ENCODE data around the gene MOV10L1. TPM values are rescaled to one million over a fixed set of nuclear protein-coding genes. Genes with fewer than 3 reads are reported as not detected.
"Not testable (repeated sequence)": the region's sequence is repeated elsewhere in the genome, so short reads cannot be mapped to it uniquely, and the experiment has no call there.

Gene MOV10L1
- total RNA-seq, 1 experiment from 2014 or later, result not detected

- Histone ChIP-seq H3K4me1 (no peaks in the 10 kb centered on the region), H3K4me3 (no peak overlapping the region), H3K27me3 (peaks cover 16% of the 10 kb centered on the region; the same call in 1 of the 2 replicates), H3K27ac (no peak overlapping the region), H3K9me3 (replicated peaks) (no peaks in the 10 kb centered on the region), H3K36me3 (no peaks in the 10 kb centered on the region)
- DNase-seq, result no peak
Observed at GRCh38 chr22:50153756-50154140, 63.9 kb downstream of the MOV10L1 start.

GRCh38 chr22:50157709-50158375 lies 68.0 kb downstream of the MOV10L1 start:
- no peaks in the 10 kb centered on the region for H3K4me1 ChIP-seq
- no peak overlapping the region for H3K4me3 ChIP-seq
- no peak for DNase-seq
- H3K27ac ChIP-seq, result no peak overlapping the region
- H3K27me3 ChIP-seq, result peaks cover 9% of the 10 kb centered on the region; the same call in 1 of the 2 replicates
- H3K9me3 ChIP-seq (replicated peaks), result no peaks in the 10 kb centered on the region
- H3K36me3 ChIP-seq, result no peaks in the 10 kb centered on the region

- Histone ChIP-seq H3K4me3 (no peak overlapping the region), H3K9me3 (replicated peaks) (no peaks in the 10 kb centered on the region), H3K27ac (no peak overlapping the region), H3K4me1 (no peaks in the 10 kb centered on the region), H3K27me3 (peaks cover 8% of the 10 kb centered on the region; the same call in 1 of the 2 replicates), H3K36me3 (no peaks in the 10 kb centered on the region)
- no peak for DNase-seq
Observed at GRCh38 chr22:50160947-50161346, 71.1 kb downstream of the MOV10L1 start.

GRCh38 chr22:50161508-50162390 lies 71.9 kb downstream of the MOV10L1 start:
- no peaks in the 10 kb centered on the region for H3K4me1 ChIP-seq
- no peaks in the 10 kb centered on the region for H3K9me3 ChIP-seq (replicated peaks)
- DNase-seq, result no peak
- H3K36me3 ChIP-seq, result no peaks in the 10 kb centered on the region
- H3K4me3 ChIP-seq, result no peak overlapping the region
- H3K27ac ChIP-seq, result no peak overlapping the region
- H3K27me3 ChIP-seq, result peaks cover 8% of the 10 kb centered on the region; the same call in 1 of the 2 replicates

GRCh38 chr22:50162391-50162956 lies 72.7 kb downstream of the MOV10L1 start:
- Histone ChIP-seq H3K4me3 (no peak overlapping the region), H3K4me1 (no peaks in the 10 kb centered on the region), H3K9me3 (replicated peaks) (no peaks in the 10 kb centered on the region), H3K27me3 (peaks cover 9% of the 10 kb centered on the region; the same call in 1 of the 2 replicates), H3K36me3 (no peaks in the 10 kb centered on the region), H3K27ac (no peak overlapping the region)
- DNase-seq, result no peak

GRCh38 chr22:50165436-50166123 lies 75.8 kb downstream of the MOV10L1 start:
- no peaks in the 10 kb centered on the region for H3K36me3 ChIP-seq
- H3K27me3 ChIP-seq, result peaks cover 21% of the 10 kb centered on the region
- H3K4me3 ChIP-seq, result no peak overlapping the region
- DNase-seq, result no peak
- H3K27ac ChIP-seq, result no peak overlapping the region
- H3K4me1 ChIP-seq, result no peaks in the 10 kb centered on the region
- H3K9me3 ChIP-seq (replicated peaks), result no peaks in the 10 kb centered on the region

- H3K4me1 ChIP-seq, result no peaks in the 10 kb centered on the region
- no peaks in the 10 kb centered on the region for H3K9me3 ChIP-seq (replicated peaks)
- H3K4me3 ChIP-seq, result no peak overlapping the region
- peaks cover 35% of the 10 kb centered on the region for H3K27me3 ChIP-seq
- no peak for DNase-seq
- H3K36me3 ChIP-seq, result no peaks in the 10 kb centered on the region
- no peak overlapping the region for H3K27ac ChIP-seq
Observed at GRCh38 chr22:50167689-50168489, 78.1 kb downstream of the MOV10L1 start.

- not testable (repeated sequence) for H3K36me3 ChIP-seq; H3K9me3 ChIP-seq (replicated peaks); DNase-seq
Observed at GRCh38 chr22:50168490-50169180, 78.8 kb downstream of the MOV10L1 start.

GRCh38 chr22:50169181-50169759 lies 79.5 kb downstream of the MOV10L1 start:
- no peak overlapping the region for H3K27ac ChIP-seq
- H3K36me3 ChIP-seq, result no peaks in the 10 kb centered on the region
- H3K9me3 ChIP-seq (replicated peaks), result no peaks in the 10 kb centered on the region
- no peak overlapping the region for H3K4me3 ChIP-seq
- DNase-seq, result no peak
- no peaks in the 10 kb centered on the region for H3K4me1 ChIP-seq
- H3K27me3 ChIP-seq, result peaks cover 48% of the 10 kb centered on the region

More at GRCh38 chr22:50168490-50169180, 78.8 kb downstream of the MOV10L1 start:
- H3K27me3 ChIP-seq, result peaks cover 41% of the 10 kb centered on the region
- not testable (repeated sequence) for H3K4me1 ChIP-seq, H3K4me3 ChIP-seq, H3K27ac ChIP-seq

GRCh38 chr22:50169774-50170341 lies 80.1 kb downstream of the MOV10L1 start:
- H3K27me3 ChIP-seq, result peaks cover 54% of the 10 kb centered on the region
- H3K9me3 ChIP-seq (replicated peaks), result no peaks in the 10 kb centered on the region
- DNase-seq, result no peak
- no peaks in the 10 kb centered on the region for H3K36me3 ChIP-seq
- peak overlapping the region; percentile 34; the same call in 1 of the 2 replicates for H3K4me3 ChIP-seq
- H3K4me1 ChIP-seq, result no peaks in the 10 kb centered on the region
- no peak overlapping the region for H3K27ac ChIP-seq

- no peak for DNase-seq
- Histone ChIP-seq H3K36me3 (no peaks in the 10 kb centered on the region), H3K27me3 (peaks cover 57% of the 10 kb centered on the region), H3K4me1 (no peaks in the 10 kb centered on the region), H3K9me3 (replicated peaks) (no peaks in the 10 kb centered on the region), H3K27ac (no peak within 1 kb of the TSS), H3K4me3 (peak within 1 kb of the TSS; percentile 34; the same call in 1 of the 2 replicates)
Observed at GRCh38 chr22:50170453-50171318, 80.9 kb downstream of the MOV10L1 start, which contains the start of gene PANX2. TSS of gene PANX2 (plus strand) at chr22:50170731. CDS start at chr22:50170731, 0 bp downstream.

GRCh38 chr22:50171319-50171964 lies 81.6 kb downstream of the MOV10L1 start:
- Histone ChIP-seq H3K4me1 (no peaks in the 10 kb centered on the region), H3K27me3 (peaks cover 57% of the 10 kb centered on the region), H3K4me3 (no peak overlapping the region), H3K9me3 (replicated peaks) (no peaks in the 10 kb centered on the region), H3K36me3 (no peaks in the 10 kb centered on the region), H3K27ac (no peak overlapping the region)
- no peak for DNase-seq
